Measurements from ENCODE around the gene ZMAT2. TPM values are rescaled to one million over a fixed set of nuclear protein-coding genes. Genes with fewer than 3 reads are reported as not detected.
"Not testable (repeated sequence)": the region's sequence is repeated elsewhere in the genome, so short reads cannot be mapped to it uniquely, and the experiment has no call there.

The ZMAT2 gene
- total and polyA plus RNA-seq, 10 donors: 34.4 to 80.3 (median 47.5) TPM

DNA sequence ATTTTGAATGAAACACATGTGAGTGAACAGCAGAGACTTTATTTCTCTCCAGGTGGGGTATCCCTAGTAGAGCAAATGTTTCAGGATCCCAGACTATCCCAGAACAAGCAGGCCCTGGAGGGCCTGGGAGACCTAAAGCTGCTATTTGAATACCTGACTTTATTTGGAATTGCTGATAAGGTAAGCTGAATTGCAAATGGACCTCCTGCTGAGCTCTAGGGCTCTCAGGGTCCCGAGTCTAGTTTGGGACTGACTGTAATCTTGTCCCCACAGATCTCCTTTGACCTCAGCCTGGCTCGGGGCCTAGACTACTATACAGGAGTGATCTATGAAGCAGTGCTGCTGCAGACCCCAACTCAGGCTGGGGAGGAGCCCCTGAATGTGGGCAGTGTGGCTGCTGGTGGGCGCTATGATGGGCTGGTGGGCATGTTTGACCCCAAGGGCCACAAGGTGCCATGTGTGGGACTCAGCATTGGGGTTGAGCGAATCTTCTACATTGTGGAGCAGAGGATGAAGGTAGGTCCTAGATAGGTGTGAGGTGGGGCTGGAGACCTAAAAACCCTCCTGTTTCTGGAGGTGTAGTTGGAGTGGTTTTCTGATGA lies 3.3 kb upstream of the ZMAT2 start:
- H3K4me3 ChIP-seq: no peak overlapping the region
- no peak for TF ChIP-seq POLR2AphosphoS5 (IDR thresholded peaks at IDR 0.05)
- TF ChIP-seq, protein P1, sequence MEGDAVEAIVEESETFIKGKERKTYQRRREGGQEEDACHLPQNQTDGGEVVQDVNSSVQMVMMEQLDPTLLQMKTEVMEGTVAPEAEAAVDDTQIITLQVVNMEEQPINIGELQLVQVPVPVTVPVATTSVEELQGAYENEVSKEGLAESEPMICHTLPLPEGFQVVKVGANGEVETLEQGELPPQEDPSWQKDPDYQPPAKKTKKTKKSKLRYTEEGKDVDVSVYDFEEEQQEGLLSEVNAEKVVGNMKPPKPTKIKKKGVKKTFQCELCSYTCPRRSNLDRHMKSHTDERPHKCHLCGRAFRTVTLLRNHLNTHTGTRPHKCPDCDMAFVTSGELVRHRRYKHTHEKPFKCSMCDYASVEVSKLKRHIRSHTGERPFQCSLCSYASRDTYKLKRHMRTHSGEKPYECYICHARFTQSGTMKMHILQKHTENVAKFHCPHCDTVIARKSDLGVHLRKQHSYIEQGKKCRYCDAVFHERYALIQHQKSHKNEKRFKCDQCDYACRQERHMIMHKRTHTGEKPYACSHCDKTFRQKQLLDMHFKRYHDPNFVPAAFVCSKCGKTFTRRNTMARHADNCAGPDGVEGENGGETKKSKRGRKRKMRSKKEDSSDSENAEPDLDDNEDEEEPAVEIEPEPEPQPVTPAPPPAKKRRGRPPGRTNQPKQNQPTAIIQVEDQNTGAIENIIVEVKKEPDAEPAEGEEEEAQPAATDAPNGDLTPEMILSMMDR (IDR thresholded peaks at IDR 0.05 in 8 of 11, conservative IDR thresholded peaks at IDR 0.05 in 3 of 11): no peak
- TF ChIP-seq POLR2A (IDR thresholded peaks at IDR 0.05): no peak
- peaks cover 2 to 80% (median 64%) of the 10 kb centered on the region in 6 donors for H3K36me3 ChIP-seq
- no peak for DNase-seq
- no peaks in the 10 kb centered on the region for H3K27me3 ChIP-seq (replicated peaks in 1 of 7)
- H3K27ac ChIP-seq: no peak overlapping the region
- H3K4me1 ChIP-seq: peaks cover 15 to 52% (median 40%) of the 10 kb centered on the region in 6 donors
- no peaks in the 10 kb centered on the region for H3K9me3 ChIP-seq
- WGBS, 5 donors: 94 to 100% (median 96%) methylated on average over 3 to 4 of the region's 4 CpGs
- intact Hi-C loops (cut with DNase I; ENCODE audit: low total_unique reads): no loop called here

DNA sequence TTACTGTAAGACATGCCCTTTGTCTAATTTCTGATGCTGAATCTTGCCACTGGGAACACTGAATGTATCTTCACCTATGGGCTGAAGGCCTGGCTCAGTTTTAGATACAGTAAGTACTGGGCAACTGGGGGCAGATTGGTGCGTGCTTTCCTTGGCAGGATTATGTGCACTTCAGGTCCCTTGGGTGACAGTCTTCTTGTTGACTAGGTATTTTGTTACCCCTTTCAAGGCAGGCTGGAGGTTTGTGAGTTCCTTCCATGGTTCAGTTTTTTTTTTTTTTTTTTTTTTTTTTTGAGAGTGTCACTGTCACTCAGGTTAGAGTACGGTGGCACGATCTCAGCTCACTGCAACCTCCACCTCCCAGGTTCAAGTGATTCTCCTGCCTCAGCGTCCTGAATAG lies 7.6 kb downstream of the ZMAT2 start:
- WGBS, 5 donors: 83 to 97% (median 93%) methylated on average over 4 of the region's 4 CpGs
- TF ChIP-seq, protein P1 (IDR thresholded peaks at IDR 0.05 in 8 of 11, conservative IDR thresholded peaks at IDR 0.05 in 3 of 11): no peak
- no peak for TF ChIP-seq POLR2A (IDR thresholded peaks at IDR 0.05)
- TF ChIP-seq POLR2AphosphoS5 (IDR thresholded peaks at IDR 0.05): no peak
- DNase-seq: no peak
- no peak overlapping the region for H3K27ac ChIP-seq
- H3K4me1 ChIP-seq: peaks cover 0 to 24% (median 12%) of the 10 kb centered on the region in 6 donors
- H3K9me3 ChIP-seq: no peaks in the 10 kb centered on the region
- intact Hi-C loops (cut with DNase I; ENCODE audit: low total_unique reads): loop anchor here (10.0 kb wide), 1 partner anchor 53 kb away; no protein-coding TSS in a partner anchor
- no peaks in the 10 kb centered on the region for H3K27me3 ChIP-seq (replicated peaks in 1 of 7)
- H3K36me3 ChIP-seq: peaks cover 0 to 51% (median 40%) of the 10 kb centered on the region in 6 donors
- H3K4me3 ChIP-seq: no peak overlapping the region

DNA sequence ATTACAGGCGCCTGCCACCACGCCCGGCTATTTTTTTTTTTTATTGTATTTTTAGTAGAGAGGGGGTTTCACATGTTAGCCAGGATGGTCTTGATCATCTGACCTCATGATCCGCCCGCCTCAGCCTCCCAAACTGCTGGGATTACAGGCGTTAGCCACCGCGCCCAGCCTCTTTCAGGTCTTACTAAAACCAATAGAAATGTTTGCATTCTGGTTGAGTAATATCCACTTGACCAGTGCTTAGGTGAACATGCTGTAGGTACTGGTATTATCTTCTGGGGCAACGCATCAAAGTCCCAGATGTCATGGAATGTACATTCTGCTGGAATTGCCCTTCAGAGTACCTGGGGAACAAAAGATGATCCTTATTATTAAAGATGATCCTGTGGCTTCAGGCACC lies 8.5 kb downstream of the ZMAT2 start:
- H3K27ac ChIP-seq; DNase-seq; H3K27me3 ChIP-seq (replicated peaks in 1 of 7); H3K4me3 ChIP-seq; H3K9me3 ChIP-seq: not testable (repeated sequence)
- intact Hi-C loops (cut with DNase I; ENCODE audit: low total_unique reads): loop anchor here (10.0 kb wide), 1 partner anchor 54 kb away; no protein-coding TSS in a partner anchor
- Histone ChIP-seq H3K36me3 (peaks cover 0 to 41% (median 30%) of the 10 kb centered on the region in 6 donors), H3K4me1 (peaks cover 0 to 19% (median 11%) of the 10 kb centered on the region in 6 donors)
- WGBS, 5 donors: 89 to 97% (median 93%) methylated on average over 9 of the region's 9 CpGs

DNA sequence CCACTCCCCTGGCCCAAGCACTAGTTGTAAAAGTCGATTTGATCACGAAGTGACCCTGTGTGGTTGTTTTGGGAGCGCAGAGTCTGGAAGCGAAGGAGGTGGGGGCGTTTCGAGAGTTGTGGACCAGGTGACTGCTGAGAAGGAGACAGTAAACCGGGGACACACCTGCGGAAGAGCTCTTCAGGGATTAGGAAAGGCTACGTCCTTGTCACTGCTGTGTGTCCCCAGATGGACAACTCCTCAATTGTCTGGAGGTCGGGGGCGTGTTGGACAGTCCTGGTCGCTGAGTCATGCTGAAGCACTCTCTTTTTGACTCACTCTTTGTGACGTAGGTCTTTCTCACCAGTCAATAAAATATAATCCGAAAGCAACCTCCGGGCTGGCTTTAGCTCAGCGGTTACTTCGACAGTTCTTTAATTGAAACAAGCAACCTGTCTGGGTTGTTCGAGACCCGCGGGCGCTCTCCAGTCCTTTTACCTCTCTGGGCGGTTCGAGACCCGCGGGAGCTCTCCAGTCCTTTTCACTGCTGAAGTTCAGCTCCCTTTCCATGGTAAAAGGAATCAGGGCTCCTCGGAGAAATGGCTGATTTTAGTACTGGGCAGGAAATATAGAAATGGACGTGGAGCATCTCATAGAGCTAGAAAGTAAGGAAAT lies 10.8 kb downstream of the ZMAT2 start:
- 0 to 1% (median 0%) methylated on average over 27 of the region's 27 CpGs for WGBS, 5 donors
- H3K36me3 ChIP-seq: peaks cover 0 to 19% (median 9%) of the 10 kb centered on the region in 6 donors
- peaks cover 0 to 19% (median 11%) of the 10 kb centered on the region in 6 donors for H3K4me1 ChIP-seq
- peak; percentile 90 for DNase-seq
- TF ChIP-seq POLR2A (IDR thresholded peaks at IDR 0.05) (peak in 1 of 3 donors; percentile 15), POLR2AphosphoS5 (IDR thresholded peaks at IDR 0.05) (peak in 2 of 3 donors; percentile 67 to 87)
- TF ChIP-seq, protein P1 (IDR thresholded peaks at IDR 0.05 in 8 of 11, conservative IDR thresholded peaks at IDR 0.05 in 3 of 11): no peak
- H3K27me3 ChIP-seq (replicated peaks in 1 of 7): no peaks in the 10 kb centered on the region
- H3K4me3 ChIP-seq: peak overlapping the region; percentile 52 to 84 (median 67)
- H3K27ac ChIP-seq: peak overlapping the region; percentile 84 to 96 (median 92)
- intact Hi-C loops (cut with DNase I; ENCODE audit: low total_unique reads): loop anchor here (10.0 kb wide), 1 partner anchor 336 kb away; no protein-coding TSS in a partner anchor
- no peaks in the 10 kb centered on the region for H3K9me3 ChIP-seq
